Measurements from ENCODE around the gene ZNF45.
"Not testable (repeated sequence)": the region's sequence is repeated elsewhere in the genome, so short reads cannot be mapped to it uniquely, and the experiment has no call there.

The ZNF45 gene

GRCh38 chr19:43934985-43935708, at the start of gene ZNF45:
Gene ZNF45 (minus strand): TSS chr19:43935282. CDS start chr19:43922185, 13,097 bp downstream.
- DNase-seq (ENCODE audit: low spot score) = peak; percentile 73

GRCh38 chr19:43984687-43985000, 49.6 kb upstream of the ZNF45 start:
- no peak for DNase-seq (ENCODE audit: low spot score)

GRCh38 chr19:43983912-43984686, 49.0 kb upstream of the ZNF45 start, which contains the start of gene ZNF155:
Gene ZNF155 (plus strand): TSS chr19:43984188. CDS start chr19:43988544, 4,356 bp downstream.
- no peak for DNase-seq (ENCODE audit: low spot score)

GRCh38 chr19:43983544-43983911, 48.4 kb upstream of the ZNF45 start:
- DNase-seq (ENCODE audit: low spot score) = no peak

- no peak for DNase-seq (ENCODE audit: low spot score)
Observed at GRCh38 chr19:43976732-43977131, 41.6 kb upstream of the ZNF45 start.

GRCh38 chr19:43966079-43966694, 31.1 kb upstream of the ZNF45 start:
- DNase-seq (ENCODE audit: low spot score) = no peak

- no peak for DNase-seq (ENCODE audit: low spot score)
Observed at GRCh38 chr19:43960411-43960810, 25.3 kb upstream of the ZNF45 start.

GRCh38 chr19:43957891-43958290, 22.8 kb upstream of the ZNF45 start:
- no peak for DNase-seq (ENCODE audit: low spot score)

- no peak for DNase-seq (ENCODE audit: low spot score)
Observed at GRCh38 chr19:43956827-43957226, 21.7 kb upstream of the ZNF45 start.

GRCh38 chr19:43950834-43951645, 16.0 kb upstream of the ZNF45 start, which contains the start of gene ZNF221:
Gene ZNF221 (plus strand): TSS chr19:43951228. CDS start chr19:43962727, 11,499 bp downstream.
- DNase-seq (ENCODE audit: low spot score) = peak; percentile 38

GRCh38 chr19:43949803-43950202, 14.7 kb upstream of the ZNF45 start:
- DNase-seq (ENCODE audit: low spot score) = not testable (repeated sequence)

GRCh38 chr19:43947412-43947811, 12.3 kb upstream of the ZNF45 start:
- DNase-seq (ENCODE audit: low spot score) = not testable (repeated sequence)

GRCh38 chr19:43941209-43941608, 6.1 kb upstream of the ZNF45 start:
- no peak for DNase-seq (ENCODE audit: low spot score)

- DNase-seq (ENCODE audit: low spot score) = no peak
Observed at GRCh38 chr19:43940719-43941118, 5.6 kb upstream of the ZNF45 start.

GRCh38 chr19:43939557-43940260, 4.6 kb upstream of the ZNF45 start:
- no peak for DNase-seq (ENCODE audit: low spot score)

- no peak for DNase-seq (ENCODE audit: low spot score)
Observed at GRCh38 chr19:43936188-43936587, 1.1 kb upstream of the ZNF45 start.

GRCh38 chr19:43934055-43934984, 762 bp downstream of the ZNF45 start:
- no peak for DNase-seq (ENCODE audit: low spot score)

GRCh38 chr19:43928820-43929219, 6.3 kb downstream of the ZNF45 start:
- DNase-seq (ENCODE audit: low spot score) = no peak

GRCh38 chr19:43923875-43924274, 11.2 kb downstream of the ZNF45 start:
- no peak for DNase-seq (ENCODE audit: low spot score)

GRCh38 chr19:43914051-43914450, 21.0 kb downstream of the ZNF45 start:
- DNase-seq (ENCODE audit: low spot score) = no peak
